Measurements from ENCODE around the gene TSPAN32. TPM values are rescaled to one million over a fixed set of nuclear protein-coding genes. Genes with fewer than 3 reads are reported as not detected.

Gene TSPAN32
- total and polyA plus RNA-seq, 2 donors (not counting 1 experiment from before 2014, with no cell fraction given) = 0.17 TPM; not detected in 1

DNA sequence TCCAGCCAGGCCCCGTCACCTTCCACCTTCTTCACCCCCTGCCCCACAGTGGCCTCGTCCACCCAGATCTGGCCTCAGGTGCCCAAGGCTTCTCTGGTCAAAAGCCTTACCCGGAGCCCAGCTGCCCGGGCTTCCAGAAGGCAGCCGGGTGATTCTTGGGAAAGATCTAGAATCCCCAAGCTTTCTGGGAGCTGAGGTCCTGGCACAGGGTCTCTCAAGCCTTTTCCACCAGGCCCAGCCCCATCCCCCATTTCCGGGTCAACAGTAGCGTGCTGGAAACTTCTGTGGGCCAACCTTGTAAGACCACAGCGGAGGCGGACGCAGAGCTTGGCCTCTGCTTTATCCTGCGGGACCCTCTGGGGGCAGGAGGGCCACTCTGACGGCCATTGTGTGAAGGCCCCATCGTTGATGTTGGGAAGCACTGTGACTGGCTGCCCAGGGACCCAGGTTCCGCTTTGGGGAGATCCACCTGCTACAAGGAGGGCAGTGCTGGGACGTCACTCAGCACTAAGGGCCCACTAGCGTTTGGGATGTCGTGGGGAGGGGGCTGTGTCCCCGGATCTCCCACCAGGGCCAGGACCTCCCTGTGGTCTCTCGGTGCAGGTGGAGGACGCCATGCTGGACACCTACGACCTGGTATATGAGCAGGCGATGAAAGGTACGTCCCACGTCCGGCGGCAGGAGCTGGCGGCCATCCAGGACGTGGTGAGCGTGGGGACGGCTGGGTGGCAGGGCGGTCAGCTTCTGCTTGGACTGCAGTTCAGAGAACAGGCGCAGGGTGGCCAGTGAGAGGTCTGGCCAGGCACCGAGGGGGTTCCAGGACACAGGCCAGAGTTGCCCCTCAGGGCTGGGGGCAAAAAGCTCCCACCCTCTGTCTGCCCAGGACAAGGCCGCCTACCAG is 11.5 kb downstream of the TSPAN32 start:
- Histone ChIP-seq H3K9me3 (ENCODE audit: control insufficient read depth, insufficient read depth, low read depth, low read length) (no peaks in the 10 kb centered on the region), H3K4me2 (ENCODE audit: extremely low read depth, insufficient read depth, low read length) (no peak overlapping the region), H3K4me1 (ENCODE audit: control insufficient read depth, extremely low read depth, insufficient read depth, low read length) (peaks cover 9% of the 10 kb centered on the region)

GRCh38 chr11:2314136-2314524 is 12.3 kb downstream of the TSPAN32 start:
- Histone ChIP-seq H3K4me1 (ENCODE audit: control insufficient read depth, extremely low read depth, insufficient read depth, low read length) (peaks cover 9% of the 10 kb centered on the region), H3K4me3 (replicated peaks in 1 of 4; ENCODE audit: control extremely low read depth in 1 of 4, insufficient read depth in 1 of 4, low read depth in 3 of 4, low read length in 4 of 4) (no peak overlapping the region), H2AFZ (ENCODE audit: low read length) (no peak overlapping the region), H3K36me3 (ENCODE audit: control insufficient read depth, insufficient read depth, low read length) (no peaks in the 10 kb centered on the region), H3K4me2 (ENCODE audit: extremely low read depth, insufficient read depth, low read length) (no peak overlapping the region), H3K27ac (ENCODE audit: insufficient read depth, low read length) (no peak overlapping the region), H3K79me2 (ENCODE audit: control insufficient read depth, insufficient read depth, low read length) (no peaks in the 10 kb centered on the region), H3K9ac (ENCODE audit: insufficient read depth, low read length) (no peak overlapping the region), H4K20me1 (ENCODE audit: control insufficient read depth, extremely low read depth, insufficient read depth, low read length) (no peaks in the 10 kb centered on the region), H3K9me3 (ENCODE audit: control insufficient read depth, insufficient read depth, low read depth, low read length) (no peaks in the 10 kb centered on the region), H3K27me3 (ENCODE audit: control insufficient read depth, insufficient read depth, low read length) (no peaks in the 10 kb centered on the region)
- no peak for TF ChIP-seq CTCF (conservative IDR thresholded peaks at IDR 0.05 in 1 of 2, IDR thresholded peaks at IDR 0.05 in 1 of 2; ENCODE audit: low read depth in 1 of 2, low read length in 2 of 2)
- no peak for TF ChIP-seq EZH2 (IDR thresholded peaks at IDR 0.05; ENCODE audit: low read length, missing control alignments)
- no peak for DNase-seq (ENCODE audit: low read depth in 2 of 2)

More for the DNA sequence above, 11.5 kb downstream of the TSPAN32 start:
- Histone ChIP-seq H3K36me3 (ENCODE audit: control insufficient read depth, insufficient read depth, low read length) (no peaks in the 10 kb centered on the region), H4K20me1 (ENCODE audit: control insufficient read depth, extremely low read depth, insufficient read depth, low read length) (no peaks in the 10 kb centered on the region), H3K27me3 (ENCODE audit: control insufficient read depth, insufficient read depth, low read length) (no peaks in the 10 kb centered on the region), H3K79me2 (ENCODE audit: control insufficient read depth, insufficient read depth, low read length) (no peaks in the 10 kb centered on the region), H2AFZ (ENCODE audit: low read length) (no peak overlapping the region), H3K9ac (ENCODE audit: insufficient read depth, low read length) (no peak overlapping the region), H3K4me3 (replicated peaks in 1 of 4; ENCODE audit: control extremely low read depth in 1 of 4, insufficient read depth in 1 of 4, low read depth in 3 of 4, low read length in 4 of 4) (no peak overlapping the region), H3K27ac (ENCODE audit: insufficient read depth, low read length) (no peak overlapping the region)
- TF ChIP-seq EZH2 (IDR thresholded peaks at IDR 0.05; ENCODE audit: low read length, missing control alignments) = no peak
- TF ChIP-seq CTCF (conservative IDR thresholded peaks at IDR 0.05 in 1 of 2, IDR thresholded peaks at IDR 0.05 in 1 of 2; ENCODE audit: low read depth in 1 of 2, low read length in 2 of 2) = no peak
- no peak for DNase-seq (ENCODE audit: low read depth in 2 of 2)

DNA sequence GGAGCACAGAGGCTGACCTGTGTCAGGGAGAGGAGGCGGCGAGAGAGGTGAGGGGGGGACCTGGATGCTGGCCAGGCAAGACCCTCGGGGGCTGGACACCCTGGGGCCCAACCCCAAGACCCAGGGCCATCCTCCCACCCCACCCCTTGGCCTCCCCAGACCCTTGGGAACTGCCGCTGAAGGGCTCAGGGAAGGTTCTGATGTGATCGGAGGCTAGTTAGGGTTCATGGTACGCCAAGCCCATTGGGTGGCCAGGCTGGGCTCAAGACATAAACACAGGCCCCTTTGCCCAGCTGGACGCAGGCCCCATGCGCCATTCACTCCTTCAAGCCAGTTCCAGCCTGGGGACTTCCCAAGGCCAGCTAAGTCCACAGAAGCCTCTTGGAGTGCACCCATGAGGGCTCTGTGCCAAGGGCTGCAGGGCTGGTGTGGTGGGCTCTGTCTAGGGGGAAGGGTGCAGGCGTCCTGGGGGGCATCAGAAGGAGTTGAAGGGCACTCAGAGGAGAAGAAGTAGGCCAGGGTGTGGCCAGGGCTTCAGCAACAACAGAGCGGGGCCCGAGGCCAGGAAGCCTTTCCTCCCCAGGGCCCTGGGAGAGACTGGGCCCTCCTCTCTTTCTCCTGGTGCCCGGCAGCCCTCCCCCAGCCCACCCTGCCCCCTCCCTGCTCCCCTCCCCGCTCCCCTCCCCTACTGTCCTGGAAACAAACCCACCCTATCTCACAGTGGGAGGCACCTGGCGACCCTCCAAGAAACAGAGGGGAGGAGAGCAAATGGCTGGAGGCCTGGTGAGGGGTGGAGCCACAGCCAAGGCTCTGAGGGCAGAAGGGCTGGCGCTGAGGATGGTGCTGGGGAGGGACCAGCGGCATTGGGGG is 12.9 kb downstream of the TSPAN32 start:
- H3K36me3 ChIP-seq (ENCODE audit: control insufficient read depth, insufficient read depth, low read length) = no peaks in the 10 kb centered on the region
- no peaks in the 10 kb centered on the region for H3K9me3 ChIP-seq (ENCODE audit: control insufficient read depth, insufficient read depth, low read depth, low read length)
- H3K9ac ChIP-seq (ENCODE audit: insufficient read depth, low read length) = no peak overlapping the region
- peak; percentile 79 to 95 for DNase-seq (ENCODE audit: low read depth in 2 of 2)
- H3K27me3 ChIP-seq (ENCODE audit: control insufficient read depth, insufficient read depth, low read length) = no peaks in the 10 kb centered on the region
- H3K4me2 ChIP-seq (ENCODE audit: extremely low read depth, insufficient read depth, low read length) = peak overlapping the region; percentile 51
- H2AFZ ChIP-seq (ENCODE audit: low read length) = peak overlapping the region; percentile 55
- no peaks in the 10 kb centered on the region for H3K79me2 ChIP-seq (ENCODE audit: control insufficient read depth, insufficient read depth, low read length)
- no peak overlapping the region for H3K27ac ChIP-seq (ENCODE audit: insufficient read depth, low read length)
- no peak overlapping the region for H3K4me3 ChIP-seq (replicated peaks in 1 of 4; ENCODE audit: control extremely low read depth in 1 of 4, insufficient read depth in 1 of 4, low read depth in 3 of 4, low read length in 4 of 4)
- H3K4me1 ChIP-seq (ENCODE audit: control insufficient read depth, extremely low read depth, insufficient read depth, low read length) = peaks cover 9% of the 10 kb centered on the region
- TF ChIP-seq EZH2 (IDR thresholded peaks at IDR 0.05; ENCODE audit: low read length, missing control alignments) (no peak), CTCF (conservative IDR thresholded peaks at IDR 0.05 in 1 of 2, IDR thresholded peaks at IDR 0.05 in 1 of 2; ENCODE audit: low read depth in 1 of 2, low read length in 2 of 2) (no peak)
- H4K20me1 ChIP-seq (ENCODE audit: control insufficient read depth, extremely low read depth, insufficient read depth, low read length) = no peaks in the 10 kb centered on the region

All from fibroblast of lung (primary cell).